HCT116 (cell line): Measurements from ENCODE around the gene INMT.

ENCODE experiments used
- CBX3 ChIP-seq: IDR thresholded peaks from 2 replicates; pipeline ENCODE4 v1.6.1; 2012; ENCODE audit warnings: low read depth
- EGR1 ChIP-seq: IDR thresholded peaks from 2 replicates; pipeline ENCODE4 v1.6.1; 2012; ENCODE audit warnings: low read depth
- ELF1 ChIP-seq: IDR thresholded peaks from 2 replicates; pipeline ENCODE4 v1.6.1; 2012; ENCODE audit warnings: low read depth, borderline replicate concordance
- EZH2 ChIP-seq: fragments of 200-600 bp; sonication (generic); IDR thresholded peaks from 2 replicates; pipeline ENCODE4 v1.6.1; 2017; ENCODE audit warnings: antibody characterized with exemption, mixed run types
- EZH2phosphoT487 ChIP-seq: fragments of 200-600 bp; IDR thresholded peaks from 2 replicates; pipeline ENCODE4 v1.6.1; 2018; ENCODE audit warnings: antibody characterized with exemption, borderline replicate concordance
- JUND ChIP-seq: IDR thresholded peaks from 2 replicates; pipeline ENCODE4 v1.6.1; 2012
- POLR2A ChIP-seq: IDR thresholded peaks from 2 replicates; pipeline ENCODE4 v1.7.0; 2011; ENCODE audit warnings: borderline replicate concordance; ENCODE audit not compliant: insufficient read depth, insufficient read length; ENCODE audit errors: extremely low read depth
- POLR2AphosphoS5 ChIP-seq: IDR thresholded peaks from 2 replicates; pipeline ENCODE4 v1.6.1; 2011; ENCODE audit warnings: mild to moderate bottlenecking, low read depth, low read length, moderate library complexity
- RAD21 ChIP-seq: IDR thresholded peaks from 2 replicates; pipeline ENCODE4 v1.6.1; 2012; ENCODE audit warnings: low read depth, mild to moderate bottlenecking
- SP1 ChIP-seq: IDR thresholded peaks from 2 replicates; pipeline ENCODE4 v1.6.1; 2012; ENCODE audit warnings: low read depth
- ZFX ChIP-seq: fragments of 450-650 bp; IDR thresholded peaks from 2 replicates; pipeline ENCODE4 v1.6.1; 2017
- TF ChIP-seq, protein P1 (sequence below), 3 experiments: fragments of 200-600 bp in 1 of 3; sonication (generic) in 1 of 3; IDR thresholded peaks in 2 of 3; conservative IDR thresholded peaks in 1 of 3; 2 replicates each; pipeline ENCODE4 v1.5.1; 2012 to 2017; ENCODE audit warnings: low read depth in 2 of 3, low read length in 2 of 3, antibody characterized with exemption in 1 of 3, borderline replicate concordance in 1 of 3, control low read depth in 1 of 3, mild to moderate bottlenecking in 1 of 3, mixed read lengths in 1 of 3, mixed run types in 1 of 3, moderate library complexity in 1 of 3; ENCODE audit not compliant: insufficient read depth in 1 of 3
- TF ChIP-seq, protein P2 (sequence below): IDR thresholded peaks from 2 replicates; pipeline ENCODE4 v1.6.1; 2011; ENCODE audit warnings: mild to moderate bottlenecking, low read length, moderate library complexity; ENCODE audit not compliant: insufficient replicate concordance; ENCODE audit errors: extremely low read depth
- TF ChIP-seq, protein P3 (sequence below): IDR thresholded peaks from 2 replicates; pipeline ENCODE4 v1.6.1; 2012

DNA sequence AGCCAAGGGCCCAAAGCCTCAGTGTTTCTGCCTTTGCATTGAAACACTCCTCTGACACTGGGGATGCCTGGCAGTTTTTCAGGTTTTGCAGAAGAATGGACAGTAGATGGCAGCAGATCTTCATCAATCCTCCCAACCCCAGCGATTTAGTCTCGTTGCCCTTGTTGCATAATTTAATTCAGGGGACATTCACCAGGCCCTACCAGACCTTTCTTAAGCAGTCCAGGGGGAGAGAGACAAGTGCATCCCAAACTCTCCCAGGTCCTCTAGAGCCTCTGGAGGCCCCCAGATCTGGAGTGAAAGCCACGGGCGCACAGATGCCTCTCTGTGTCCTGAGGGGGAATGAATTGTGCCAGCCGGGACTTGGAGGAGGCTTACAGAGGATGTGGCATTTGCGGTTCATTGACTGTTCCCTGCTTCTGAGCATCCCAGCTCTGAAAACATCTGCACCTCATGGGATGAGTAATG lies 48.9 kb downstream of the INMT start:
- TF ChIP-seq, protein P1, sequence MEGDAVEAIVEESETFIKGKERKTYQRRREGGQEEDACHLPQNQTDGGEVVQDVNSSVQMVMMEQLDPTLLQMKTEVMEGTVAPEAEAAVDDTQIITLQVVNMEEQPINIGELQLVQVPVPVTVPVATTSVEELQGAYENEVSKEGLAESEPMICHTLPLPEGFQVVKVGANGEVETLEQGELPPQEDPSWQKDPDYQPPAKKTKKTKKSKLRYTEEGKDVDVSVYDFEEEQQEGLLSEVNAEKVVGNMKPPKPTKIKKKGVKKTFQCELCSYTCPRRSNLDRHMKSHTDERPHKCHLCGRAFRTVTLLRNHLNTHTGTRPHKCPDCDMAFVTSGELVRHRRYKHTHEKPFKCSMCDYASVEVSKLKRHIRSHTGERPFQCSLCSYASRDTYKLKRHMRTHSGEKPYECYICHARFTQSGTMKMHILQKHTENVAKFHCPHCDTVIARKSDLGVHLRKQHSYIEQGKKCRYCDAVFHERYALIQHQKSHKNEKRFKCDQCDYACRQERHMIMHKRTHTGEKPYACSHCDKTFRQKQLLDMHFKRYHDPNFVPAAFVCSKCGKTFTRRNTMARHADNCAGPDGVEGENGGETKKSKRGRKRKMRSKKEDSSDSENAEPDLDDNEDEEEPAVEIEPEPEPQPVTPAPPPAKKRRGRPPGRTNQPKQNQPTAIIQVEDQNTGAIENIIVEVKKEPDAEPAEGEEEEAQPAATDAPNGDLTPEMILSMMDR (IDR thresholded peaks at IDR 0.05 in 2 of 3, conservative IDR thresholded peaks at IDR 0.05 in 1 of 3; ENCODE audit: borderline replicate concordance in 1 of 3, insufficient read depth in 1 of 3, low read depth in 2 of 3, low read length in 2 of 3) = peak; percentile 66 to 77 (median 73)
- TF ChIP-seq EZH2phosphoT487 (no peak), JUND (no peak), RAD21 (peak; percentile 90), EZH2 (no peak), EGR1 (no peak), POLR2A (no peak), POLR2AphosphoS5 (no peak), CBX3 (no peak), ELF1 (no peak), SP1 (no peak), ZFX (no peak)
- TF ChIP-seq, protein P2, sequence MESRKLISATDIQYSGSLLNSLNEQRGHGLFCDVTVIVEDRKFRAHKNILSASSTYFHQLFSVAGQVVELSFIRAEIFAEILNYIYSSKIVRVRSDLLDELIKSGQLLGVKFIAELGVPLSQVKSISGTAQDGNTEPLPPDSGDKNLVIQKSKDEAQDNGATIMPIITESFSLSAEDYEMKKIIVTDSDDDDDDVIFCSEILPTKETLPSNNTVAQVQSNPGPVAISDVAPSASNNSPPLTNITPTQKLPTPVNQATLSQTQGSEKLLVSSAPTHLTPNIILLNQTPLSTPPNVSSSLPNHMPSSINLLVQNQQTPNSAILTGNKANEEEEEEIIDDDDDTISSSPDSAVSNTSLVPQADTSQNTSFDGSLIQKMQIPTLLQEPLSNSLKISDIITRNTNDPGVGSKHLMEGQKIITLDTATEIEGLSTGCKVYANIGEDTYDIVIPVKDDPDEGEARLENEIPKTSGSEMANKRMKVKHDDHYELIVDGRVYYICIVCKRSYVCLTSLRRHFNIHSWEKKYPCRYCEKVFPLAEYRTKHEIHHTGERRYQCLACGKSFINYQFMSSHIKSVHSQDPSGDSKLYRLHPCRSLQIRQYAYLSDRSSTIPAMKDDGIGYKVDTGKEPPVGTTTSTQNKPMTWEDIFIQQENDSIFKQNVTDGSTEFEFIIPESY = no peak
- TF ChIP-seq, protein P3, sequence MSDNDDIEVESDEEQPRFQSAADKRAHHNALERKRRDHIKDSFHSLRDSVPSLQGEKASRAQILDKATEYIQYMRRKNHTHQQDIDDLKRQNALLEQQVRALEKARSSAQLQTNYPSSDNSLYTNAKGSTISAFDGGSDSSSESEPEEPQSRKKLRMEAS = no peak
